ENCODE data around the gene GRIN3B.

Gene GRIN3B

DNA sequence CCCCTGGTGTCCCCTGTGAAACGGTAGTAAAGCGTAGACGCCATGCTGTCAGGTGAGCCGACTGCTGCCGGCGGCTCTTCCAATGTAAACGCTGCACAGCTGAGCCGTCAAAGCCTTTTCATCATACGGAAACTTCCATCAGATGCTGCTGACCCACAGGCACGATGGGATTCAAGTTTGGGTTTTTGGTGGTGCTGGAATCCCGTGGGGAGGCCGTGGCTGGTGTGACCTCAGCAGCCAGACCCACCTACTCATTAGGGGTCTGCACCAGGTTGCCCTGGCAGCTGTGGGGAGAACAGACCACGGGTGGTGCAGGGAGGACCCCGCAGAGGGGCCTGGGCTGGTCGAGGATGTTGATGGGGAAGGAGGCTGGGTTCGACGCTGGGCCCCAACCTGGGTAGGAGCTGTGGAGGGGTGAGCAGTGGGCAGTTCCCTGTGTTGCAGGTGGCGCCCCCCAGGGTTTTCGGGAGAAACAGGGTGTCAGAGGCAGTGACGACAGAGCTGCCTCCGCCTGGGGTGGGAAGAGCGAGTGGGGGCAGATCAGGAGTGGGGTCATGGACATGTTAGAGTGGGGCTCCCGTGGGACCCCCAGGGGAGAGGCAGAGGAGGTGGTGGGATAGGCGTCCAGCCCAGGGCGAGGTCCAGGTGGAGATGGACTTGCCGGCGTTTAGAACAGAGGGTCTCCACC is 6.6 kb downstream of the GRIN3B start:
- Histone ChIP-seq H3K27me3 (ENCODE audit: insufficient read depth, poor library complexity, severe bottlenecking) (peaks cover 6% of the 10 kb centered on the region), H3K4me3 (replicated peaks; ENCODE audit: insufficient read depth, low read length) (no peak overlapping the region), H3K27ac (replicated peaks) (no peak overlapping the region)
- TF ChIP-seq SPI1 (IDR thresholded peaks at IDR 0.05; ENCODE audit: borderline replicate concordance, low read depth), result no peak
- TF ChIP-seq, protein P1, sequence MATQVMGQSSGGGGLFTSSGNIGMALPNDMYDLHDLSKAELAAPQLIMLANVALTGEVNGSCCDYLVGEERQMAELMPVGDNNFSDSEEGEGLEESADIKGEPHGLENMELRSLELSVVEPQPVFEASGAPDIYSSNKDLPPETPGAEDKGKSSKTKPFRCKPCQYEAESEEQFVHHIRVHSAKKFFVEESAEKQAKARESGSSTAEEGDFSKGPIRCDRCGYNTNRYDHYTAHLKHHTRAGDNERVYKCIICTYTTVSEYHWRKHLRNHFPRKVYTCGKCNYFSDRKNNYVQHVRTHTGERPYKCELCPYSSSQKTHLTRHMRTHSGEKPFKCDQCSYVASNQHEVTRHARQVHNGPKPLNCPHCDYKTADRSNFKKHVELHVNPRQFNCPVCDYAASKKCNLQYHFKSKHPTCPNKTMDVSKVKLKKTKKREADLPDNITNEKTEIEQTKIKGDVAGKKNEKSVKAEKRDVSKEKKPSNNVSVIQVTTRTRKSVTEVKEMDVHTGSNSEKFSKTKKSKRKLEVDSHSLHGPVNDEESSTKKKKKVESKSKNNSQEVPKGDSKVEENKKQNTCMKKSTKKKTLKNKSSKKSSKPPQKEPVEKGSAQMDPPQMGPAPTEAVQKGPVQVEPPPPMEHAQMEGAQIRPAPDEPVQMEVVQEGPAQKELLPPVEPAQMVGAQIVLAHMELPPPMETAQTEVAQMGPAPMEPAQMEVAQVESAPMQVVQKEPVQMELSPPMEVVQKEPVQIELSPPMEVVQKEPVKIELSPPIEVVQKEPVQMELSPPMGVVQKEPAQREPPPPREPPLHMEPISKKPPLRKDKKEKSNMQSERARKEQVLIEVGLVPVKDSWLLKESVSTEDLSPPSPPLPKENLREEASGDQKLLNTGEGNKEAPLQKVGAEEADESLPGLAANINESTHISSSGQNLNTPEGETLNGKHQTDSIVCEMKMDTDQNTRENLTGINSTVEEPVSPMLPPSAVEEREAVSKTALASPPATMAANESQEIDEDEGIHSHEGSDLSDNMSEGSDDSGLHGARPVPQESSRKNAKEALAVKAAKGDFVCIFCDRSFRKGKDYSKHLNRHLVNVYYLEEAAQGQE (IDR thresholded peaks at IDR 0.05; ENCODE audit: insufficient replicate concordance, low read depth), result no peak
- no peak for TF ChIP-seq GABPA (IDR thresholded peaks at IDR 0.05; ENCODE audit: low read depth)
- no peak for TF ChIP-seq POLR2AphosphoS5 (IDR thresholded peaks at IDR 0.05; ENCODE audit: low read depth)
- TF ChIP-seq, protein P2, sequence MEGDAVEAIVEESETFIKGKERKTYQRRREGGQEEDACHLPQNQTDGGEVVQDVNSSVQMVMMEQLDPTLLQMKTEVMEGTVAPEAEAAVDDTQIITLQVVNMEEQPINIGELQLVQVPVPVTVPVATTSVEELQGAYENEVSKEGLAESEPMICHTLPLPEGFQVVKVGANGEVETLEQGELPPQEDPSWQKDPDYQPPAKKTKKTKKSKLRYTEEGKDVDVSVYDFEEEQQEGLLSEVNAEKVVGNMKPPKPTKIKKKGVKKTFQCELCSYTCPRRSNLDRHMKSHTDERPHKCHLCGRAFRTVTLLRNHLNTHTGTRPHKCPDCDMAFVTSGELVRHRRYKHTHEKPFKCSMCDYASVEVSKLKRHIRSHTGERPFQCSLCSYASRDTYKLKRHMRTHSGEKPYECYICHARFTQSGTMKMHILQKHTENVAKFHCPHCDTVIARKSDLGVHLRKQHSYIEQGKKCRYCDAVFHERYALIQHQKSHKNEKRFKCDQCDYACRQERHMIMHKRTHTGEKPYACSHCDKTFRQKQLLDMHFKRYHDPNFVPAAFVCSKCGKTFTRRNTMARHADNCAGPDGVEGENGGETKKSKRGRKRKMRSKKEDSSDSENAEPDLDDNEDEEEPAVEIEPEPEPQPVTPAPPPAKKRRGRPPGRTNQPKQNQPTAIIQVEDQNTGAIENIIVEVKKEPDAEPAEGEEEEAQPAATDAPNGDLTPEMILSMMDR (IDR thresholded peaks at IDR 0.05; ENCODE audit: insufficient read depth, low read length), result no peak
- DNase-seq (ENCODE audit: low read depth in 1 of 2, low spot score in 1 of 2), result no peak

DNA sequence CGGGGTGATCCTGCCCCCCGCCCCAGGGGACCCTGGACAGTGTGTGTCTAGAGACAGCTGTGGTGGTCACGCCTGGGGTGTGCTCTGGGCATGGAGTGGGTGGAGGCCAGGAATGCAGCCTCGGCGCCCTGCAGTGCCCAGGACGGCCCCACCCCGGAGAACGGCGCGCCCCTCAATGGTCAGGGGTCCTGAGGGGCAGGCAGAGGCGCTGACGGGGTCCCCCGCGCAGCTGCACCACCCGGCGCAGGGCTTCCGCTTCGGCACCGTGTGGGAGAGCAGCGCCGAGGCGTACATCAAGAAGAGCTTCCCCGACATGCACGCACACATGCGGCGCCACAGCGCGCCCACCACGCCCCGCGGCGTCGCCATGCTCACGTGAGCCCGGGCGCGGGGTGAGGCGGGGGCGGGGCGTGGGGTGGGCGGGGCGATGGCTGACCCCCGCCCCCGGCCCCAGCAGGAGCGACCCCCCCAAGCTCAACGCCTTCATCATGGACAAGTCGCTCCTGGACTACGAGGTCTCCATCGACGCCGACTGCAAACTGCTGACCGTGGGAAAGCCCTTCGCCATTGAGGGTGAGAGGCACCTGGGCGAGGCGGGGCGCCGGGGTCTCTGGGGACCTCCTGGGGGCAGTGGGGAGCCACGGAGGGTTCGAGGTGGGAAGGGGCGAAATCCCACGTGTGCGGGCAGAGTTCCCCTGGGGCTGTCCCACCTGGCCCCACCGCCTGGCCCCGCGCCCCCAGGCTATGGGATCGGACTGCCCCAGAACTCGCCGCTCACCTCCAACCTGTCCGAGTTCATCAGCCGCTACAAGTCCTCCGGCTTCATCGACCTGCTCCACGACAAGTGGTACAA is 7.4 kb downstream of the GRIN3B start:
- no peak for DNase-seq (ENCODE audit: low read depth in 1 of 2, low spot score in 1 of 2)
- Histone ChIP-seq H3K27ac (replicated peaks) (no peak overlapping the region), H3K27me3 (ENCODE audit: insufficient read depth, poor library complexity, severe bottlenecking) (peaks cover 4% of the 10 kb centered on the region), H3K4me3 (replicated peaks; ENCODE audit: insufficient read depth, low read length) (no peak overlapping the region)
- no peak for TF ChIP-seq POLR2AphosphoS5 (IDR thresholded peaks at IDR 0.05; ENCODE audit: low read depth)
- TF ChIP-seq, protein P1 (IDR thresholded peaks at IDR 0.05; ENCODE audit: insufficient replicate concordance, low read depth), result no peak
- TF ChIP-seq, protein P2 (IDR thresholded peaks at IDR 0.05; ENCODE audit: insufficient read depth, low read length), result no peak
- no peak for TF ChIP-seq SPI1 (IDR thresholded peaks at IDR 0.05; ENCODE audit: borderline replicate concordance, low read depth)
- TF ChIP-seq GABPA (IDR thresholded peaks at IDR 0.05; ENCODE audit: low read depth), result no peak

DNA sequence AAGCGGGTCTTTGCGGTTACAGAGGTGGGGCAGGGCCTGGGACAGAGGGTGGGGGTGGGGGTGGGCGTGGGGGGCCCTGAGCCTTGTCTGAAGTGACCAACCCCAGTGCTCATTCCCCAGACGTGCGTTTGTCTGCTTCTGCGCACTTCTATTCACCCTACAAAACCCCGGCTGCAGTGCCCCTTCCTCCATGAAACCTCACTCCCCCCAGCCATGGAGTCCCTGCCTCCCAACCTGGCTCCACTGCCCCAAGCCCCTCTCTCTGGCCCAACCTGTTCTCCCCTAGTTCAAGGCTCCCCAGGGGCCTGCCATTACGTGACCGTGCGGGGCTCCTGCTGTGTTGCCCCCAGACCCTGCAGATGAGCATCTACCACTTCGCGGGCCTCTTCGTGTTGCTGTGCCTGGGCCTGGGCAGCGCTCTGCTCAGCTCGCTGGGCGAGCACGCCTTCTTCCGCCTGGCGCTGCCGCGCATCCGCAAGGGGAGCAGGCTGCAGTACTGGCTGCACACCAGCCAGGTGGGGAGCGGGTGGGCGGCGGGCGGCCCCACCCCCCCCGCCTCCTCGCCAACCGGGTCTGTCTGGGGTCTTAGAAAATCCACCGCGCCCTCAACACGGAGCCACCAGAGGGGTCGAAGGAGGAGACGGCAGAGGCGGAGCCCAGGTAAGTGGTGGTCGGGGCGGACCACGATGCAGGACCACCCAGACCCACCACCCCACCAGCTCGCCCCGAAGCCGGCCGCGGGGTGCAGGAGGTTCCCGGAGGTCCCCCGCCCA is 8.2 kb downstream of the GRIN3B start:
- H3K27me3 ChIP-seq (ENCODE audit: insufficient read depth, poor library complexity, severe bottlenecking), result peaks cover 4% of the 10 kb centered on the region
- no peak overlapping the region for H3K27ac ChIP-seq (replicated peaks)
- TF ChIP-seq, protein P2 (IDR thresholded peaks at IDR 0.05; ENCODE audit: insufficient read depth, low read length), result no peak
- TF ChIP-seq SPI1 (IDR thresholded peaks at IDR 0.05; ENCODE audit: borderline replicate concordance, low read depth) (no peak), GABPA (IDR thresholded peaks at IDR 0.05; ENCODE audit: low read depth) (no peak)
- TF ChIP-seq, protein P1 (IDR thresholded peaks at IDR 0.05; ENCODE audit: insufficient replicate concordance, low read depth), result no peak
- no peak for DNase-seq (ENCODE audit: low read depth in 1 of 2, low spot score in 1 of 2)
- no peak overlapping the region for H3K4me3 ChIP-seq (replicated peaks; ENCODE audit: insufficient read depth, low read length)
